Measurements from ENCODE around the gene SLC25A22. TPM values are rescaled to one million over a fixed set of nuclear protein-coding genes. Genes with fewer than 3 reads are reported as not detected.

The SLC25A22 gene
- total and polyA plus RNA-seq, 9 of the 15 experiments (the other 6 are each of a cell fraction or from before 2014, with no cell fraction given), result 0.41 to 55.4 (median 11.4) TPM

GRCh38 chr11:786235-787083 lies 11.6 kb downstream of the SLC25A22 start:
- in situ Hi-C loops (cut with MboI), result no loop called here
- peaks cover 2% of the 10 kb centered on the region; the same call in 1 of the 3 replicates for H3K36me3 ChIP-seq (ENCODE audit: control insufficient read depth, insufficient read depth, low read length)
- H2AFZ ChIP-seq (ENCODE audit: low read depth, low read length), result no peak overlapping the region
- H3K27me3 ChIP-seq (ENCODE audit: control insufficient read depth in 2 of 2, insufficient read depth in 2 of 2, low read length in 2 of 2), result no peaks in the 10 kb centered on the region
- DNase-seq (ENCODE audit: extremely low read depth in 1 of 4, low spot score in 3 of 4) (no peak), FAIRE-seq (no peak), ATAC-seq (no peak; the same call in 2 of the 3 replicates)
- no peak overlapping the region for H3K4me2 ChIP-seq (ENCODE audit: insufficient read depth, low read length)
- peaks cover 0 to 74% of the 10 kb centered on the region in 2 experiments; a peak in 2 of 5 replicates for H3K4me1 ChIP-seq (replicated peaks in 1 of 2; ENCODE audit: control insufficient read depth in 2 of 2, insufficient read depth in 2 of 2, low read length in 2 of 2)
- H3K9me1 ChIP-seq (ENCODE audit: control insufficient read depth, insufficient read depth, low read length), result peaks cover 3% of the 10 kb centered on the region
- ChIA-PET CTCF (ENCODE audit: low intra/inter-chr PET ratio) (no interaction called here), POLR2A (interaction anchor here (0.6 to 1.1 kb wide), 6 partner anchors 9 to 238 kb away, joined by 3 to 4 read pairs (median 3); partner anchors contain the start of gene PIDD1)
- H3K27ac ChIP-seq (ENCODE audit: extremely low read depth, low read depth, low read length), result no peak overlapping the region
- WGBS (ENCODE audit: insufficient coverage, low coverage, missing lambda C conversion rate), result 27% methylated on average over 22 of the region's 24 CpGs
- no peaks in the 10 kb centered on the region for H3K9me3 ChIP-seq (replicated peaks; ENCODE audit: control insufficient read depth, insufficient read depth, low read depth, low read length)
- no peaks in the 10 kb centered on the region for H3K79me2 ChIP-seq (ENCODE audit: control insufficient read depth, insufficient read depth, low read length)
- BruUV-seq (replicated peaks), result no TSS peak
- no peaks in the 10 kb centered on the region for H4K20me1 ChIP-seq (replicated peaks; ENCODE audit: control insufficient read depth, insufficient read depth, low read length)
- no peak overlapping the region for H3K4me3 ChIP-seq
- peak overlapping the region in 1 of 2 experiments; percentile 76; a peak in 2 of 4 replicates for H3K9ac ChIP-seq (ENCODE audit: insufficient read depth in 1 of 2, low read depth in 2 of 2, low read length in 2 of 2)
- intact Hi-C loops (cut with micrococcal nuclease), result no loop called here
- TF ChIP-seq ZNF3 (CRISPR knock-in tag; IDR thresholded peaks at IDR 0.05), result no peak
- TF ChIP-seq HNRNPK (IDR thresholded peaks at IDR 0.05; ENCODE audit: low read depth, low read length, poor library complexity, severe bottlenecking), result no peak
- TF ChIP-seq POLR2G (IDR thresholded peaks at IDR 0.05; ENCODE audit: low read depth, low read length), result peak; percentile 70
- TF ChIP-seq POLR2B (IDR thresholded peaks at IDR 0.05; ENCODE audit: low read depth, partially characterized antibody), result peak; percentile 30
- TF ChIP-seq TAF9B (IDR thresholded peaks at IDR 0.05; ENCODE audit: partially characterized antibody), result no peak
- TF ChIP-seq GATA2 (CRISPR knock-in tag; IDR thresholded peaks at IDR 0.05), result no peak
- TF ChIP-seq OTX1 (CRISPR knock-in tag; IDR thresholded peaks at IDR 0.05), result no peak
- TF ChIP-seq ZBTB5 (IDR thresholded peaks at IDR 0.05), result no peak
- peak; percentile 26 for TF ChIP-seq KDM5B (IDR thresholded peaks at IDR 0.05; ENCODE audit: insufficient replicate concordance, low read depth, low read length)
- no peak for TF ChIP-seq KLF6 (CRISPR knock-in tag; IDR thresholded peaks at IDR 0.05; ENCODE audit: borderline replicate concordance)
- TF ChIP-seq GTF2E2 (tag; IDR thresholded peaks at IDR 0.05), result no peak
- TF ChIP-seq TFAM (CRISPR knock-in tag; conservative IDR thresholded peaks at IDR 0.05), result no peak
- no peak for TF ChIP-seq CUX1 (CRISPR knock-in tag; IDR thresholded peaks at IDR 0.05)
- no peak for TF ChIP-seq POLR2H (tag; IDR thresholded peaks at IDR 0.05; ENCODE audit: low read depth)

Data from K562 (cell line).